GM15510 (cell line): ENCODE data around the gene RAD51B.

Experiments used
- POLR2A ChIP-seq: IDR thresholded peaks from 3 replicates; pipeline ENCODE4 v1.6.1; 2011; ENCODE audit warnings: borderline replicate concordance; ENCODE audit not compliant: insufficient read length; ENCODE audit errors: extremely low read depth

The RAD51B gene

DNA sequence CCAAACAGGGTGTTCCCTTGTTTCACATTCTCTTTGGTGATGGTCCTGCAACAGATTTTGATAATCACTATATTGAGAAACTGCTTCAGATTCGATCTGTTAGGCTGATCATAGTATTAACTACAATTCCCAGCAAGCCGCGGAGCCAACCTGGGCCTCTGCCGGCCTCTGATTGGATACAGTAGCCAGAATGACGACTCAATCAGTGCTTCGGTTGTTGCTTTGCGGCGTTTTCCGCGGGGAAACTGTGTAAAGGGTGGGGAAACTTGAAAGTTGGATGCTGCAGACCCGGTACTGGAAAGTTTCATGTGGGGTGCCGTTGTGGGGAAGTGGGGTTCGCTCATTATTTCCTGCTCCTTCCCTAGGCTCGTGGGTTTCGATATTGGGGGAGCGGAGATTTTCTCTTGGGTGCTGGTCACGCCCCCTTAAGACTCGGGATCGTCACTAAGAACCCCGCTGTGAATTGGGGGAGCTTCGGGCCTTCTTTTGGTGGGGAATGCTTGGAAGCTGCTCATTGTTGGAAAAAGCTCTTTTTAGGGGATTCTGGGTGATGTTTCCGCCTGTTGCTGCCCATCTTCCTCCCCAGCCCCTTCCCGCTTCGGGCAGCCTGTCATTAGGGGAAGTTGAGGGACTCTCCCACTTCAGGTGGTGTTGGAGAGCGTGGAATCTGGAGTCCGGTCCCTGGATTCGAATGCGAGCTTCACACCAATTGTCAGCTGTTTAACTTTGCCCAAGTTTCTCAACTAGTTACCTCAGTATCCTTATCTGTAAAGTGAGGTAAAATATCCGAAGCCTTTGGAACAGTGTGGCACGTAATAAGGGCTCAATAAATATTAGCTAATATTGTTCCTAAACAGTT is at the start of gene RAD51B:
RAD51B (plus strand) TSS at position 217 of the 859 bp plus-strand sequence.
- TF ChIP-seq POLR2A, result peak; percentile 44

DNA sequence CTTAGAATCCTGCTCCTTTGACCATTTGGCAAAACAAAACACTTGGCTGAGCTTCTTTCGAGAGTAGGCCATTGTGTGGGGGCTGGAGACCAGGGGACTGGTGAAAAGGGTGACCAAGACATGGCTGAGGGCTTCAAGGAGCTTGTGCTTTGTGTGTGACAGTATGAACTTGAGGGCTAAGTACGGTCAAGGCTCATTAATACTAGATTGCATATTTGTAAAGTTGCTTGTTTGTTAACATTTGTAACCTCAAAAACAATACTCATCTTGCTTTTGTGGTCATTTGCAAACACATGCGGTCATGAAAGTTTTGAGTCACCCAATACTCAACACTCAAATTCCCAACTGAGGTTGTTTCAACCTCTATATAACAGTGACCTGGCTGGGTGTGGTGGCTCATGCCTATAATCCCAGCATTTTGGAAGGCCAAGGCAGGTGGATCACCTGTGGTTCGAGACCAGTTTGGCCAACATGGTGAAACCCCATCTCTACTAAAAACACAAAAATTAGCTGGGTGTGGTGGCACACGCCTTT is 45.7 kb upstream of the RAD51B start:
- no peak for TF ChIP-seq POLR2A

DNA sequence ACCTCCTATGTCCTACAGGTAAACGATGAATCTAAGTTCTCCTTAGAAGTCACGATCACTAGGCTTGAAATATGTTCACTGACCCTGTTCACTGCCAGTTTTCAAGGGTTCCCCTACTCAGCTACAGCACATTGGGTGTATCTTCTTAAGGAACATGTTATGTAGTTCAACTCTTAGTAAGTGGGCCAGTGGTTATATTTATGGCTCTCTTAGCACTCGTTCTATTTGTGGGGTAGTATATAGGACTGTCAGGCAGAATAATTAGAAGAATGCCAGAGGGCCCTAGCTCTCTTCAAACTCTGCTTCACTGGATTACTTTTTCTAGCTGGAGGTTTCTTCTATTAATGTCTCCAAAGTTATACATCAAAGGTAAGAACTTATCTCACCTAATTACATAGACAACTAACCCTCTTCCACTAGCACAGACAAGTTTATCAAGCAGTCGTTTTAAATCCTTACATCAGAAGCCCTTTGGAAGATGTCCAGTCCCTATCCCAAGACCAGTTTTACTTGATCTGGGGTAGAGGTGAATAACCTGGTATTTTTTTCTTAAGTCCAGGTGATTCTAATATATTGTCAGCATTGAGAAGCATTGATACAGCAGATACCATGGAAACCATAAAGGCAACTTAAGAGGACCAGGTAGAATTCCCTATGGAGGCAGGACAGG is 42.8 kb upstream of the RAD51B start:
- TF ChIP-seq POLR2A, result no peak

DNA sequence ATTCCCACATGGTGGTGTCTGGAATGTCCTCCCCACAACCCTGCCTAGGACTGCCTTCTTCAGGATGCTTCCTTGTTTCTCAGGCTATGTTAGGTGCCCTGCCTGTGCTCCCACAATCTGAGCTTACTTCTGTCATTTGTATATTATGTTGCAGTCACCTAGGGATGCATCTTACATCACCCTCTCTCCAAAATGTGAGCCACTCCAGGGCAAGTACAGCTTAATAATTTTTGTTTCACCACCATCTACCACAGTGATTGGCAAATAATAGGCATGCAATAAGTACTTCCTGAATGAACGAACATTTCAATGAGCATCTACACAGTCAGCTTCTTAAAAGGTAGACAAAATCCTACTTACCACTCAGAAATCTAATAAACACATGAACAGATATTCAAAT is 40.8 kb upstream of the RAD51B start:
- no peak for TF ChIP-seq POLR2A

DNA sequence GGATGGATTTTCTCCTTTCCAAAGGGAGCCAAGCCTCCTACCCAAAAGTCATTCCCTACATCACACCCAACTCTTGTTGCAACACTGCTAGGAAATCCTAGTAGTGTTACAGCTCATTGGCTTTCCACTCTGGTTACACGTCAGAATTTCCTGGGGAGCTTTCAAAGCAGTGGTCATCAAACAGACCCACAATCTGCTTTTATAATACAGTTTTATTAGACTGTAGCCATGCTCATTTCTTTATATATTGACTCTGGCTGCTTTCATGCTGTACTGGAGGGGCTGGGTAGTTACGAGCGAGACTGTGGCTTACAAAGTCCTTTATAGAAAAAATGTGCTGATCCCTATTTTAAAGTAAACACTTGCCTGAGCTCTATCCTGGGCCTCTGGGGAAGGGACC is 37.5 kb upstream of the RAD51B start:
- no peak for TF ChIP-seq POLR2A

DNA sequence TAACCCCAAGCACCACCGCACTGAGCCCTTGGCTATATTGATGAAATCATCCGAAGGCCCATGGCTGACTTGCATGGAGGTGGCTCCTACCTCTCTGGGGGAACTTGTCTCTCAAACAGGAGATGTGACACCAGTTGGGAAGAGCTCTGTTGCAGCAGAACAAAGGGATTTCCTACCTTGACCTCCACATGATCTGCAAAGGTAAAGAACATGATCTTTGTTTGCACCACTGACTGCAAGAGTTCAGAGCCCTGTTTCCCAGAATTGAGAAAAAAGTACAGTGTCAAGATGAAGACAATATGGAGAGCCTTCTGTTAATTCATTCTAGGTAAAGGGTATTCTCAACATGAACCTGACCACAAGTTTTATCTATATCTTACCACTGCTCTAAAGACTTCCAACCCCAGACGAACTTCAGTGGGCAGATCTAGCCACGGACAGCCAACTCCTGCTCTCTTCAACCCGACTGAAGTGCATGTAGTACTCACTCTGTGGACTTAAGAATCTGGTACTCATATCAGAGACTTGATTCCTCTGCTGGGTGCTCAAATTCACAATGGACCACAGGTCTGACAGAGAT is 35.2 kb upstream of the RAD51B start:
- no peak for TF ChIP-seq POLR2A

DNA sequence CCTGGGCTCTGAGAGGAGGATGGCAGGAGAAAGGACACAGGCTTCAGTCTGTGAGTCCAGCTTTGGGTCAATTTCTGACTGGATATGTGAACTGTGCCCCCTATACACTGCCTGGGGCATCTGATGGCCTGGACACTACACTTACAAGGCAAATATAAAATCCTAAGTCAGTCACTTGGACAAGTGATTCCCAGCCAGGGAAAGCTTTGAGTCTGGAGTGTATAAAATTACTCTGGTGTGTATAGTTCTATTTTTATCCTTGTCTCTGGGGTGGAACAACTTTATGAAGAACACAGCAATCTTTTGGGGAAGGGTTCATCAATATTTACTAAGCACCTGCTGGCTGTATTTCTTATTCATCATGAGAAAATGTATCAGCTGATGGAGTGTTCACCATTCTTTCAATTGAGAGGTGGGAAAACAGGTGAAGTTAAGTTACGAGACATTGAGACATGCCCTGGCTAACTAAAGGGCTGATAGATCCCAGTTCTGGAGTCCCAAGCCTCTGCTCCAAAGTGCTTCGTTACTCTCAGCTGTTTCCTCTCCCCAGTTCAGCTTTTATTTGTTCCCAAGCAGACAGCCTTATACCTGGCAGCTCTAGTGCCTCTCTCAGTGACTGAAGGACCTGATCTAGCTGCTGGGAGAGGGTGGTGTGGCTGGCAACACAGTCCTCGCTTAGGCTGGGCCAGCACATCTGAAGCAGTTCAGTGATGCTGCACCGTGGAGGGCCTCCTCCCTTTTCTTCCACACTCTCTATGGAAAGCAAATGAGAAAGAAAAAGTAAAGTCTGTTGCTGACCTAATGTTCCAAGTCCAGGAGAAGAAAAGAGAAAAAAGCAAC is 34.1 kb upstream of the RAD51B start:
- TF ChIP-seq POLR2A, result no peak

DNA sequence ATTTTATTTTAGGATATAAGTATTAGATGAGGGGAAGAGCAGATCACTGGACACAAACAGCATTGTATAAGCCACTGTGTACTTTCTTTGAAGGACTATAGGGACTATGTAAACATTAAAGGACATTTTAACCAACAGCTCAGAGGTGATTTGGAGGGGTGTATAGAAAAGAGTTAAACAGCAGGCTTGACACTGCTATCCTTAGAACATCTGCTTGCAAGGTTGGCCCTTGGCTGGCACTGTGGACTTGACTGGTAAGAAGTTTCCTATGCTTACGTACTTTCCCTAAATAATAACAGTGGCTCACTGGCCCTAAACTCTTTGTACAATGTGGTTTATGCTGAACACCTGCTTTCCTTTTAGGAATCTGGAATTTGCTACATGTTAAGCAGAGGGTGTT is 31.9 kb upstream of the RAD51B start:
- no peak for TF ChIP-seq POLR2A

DNA sequence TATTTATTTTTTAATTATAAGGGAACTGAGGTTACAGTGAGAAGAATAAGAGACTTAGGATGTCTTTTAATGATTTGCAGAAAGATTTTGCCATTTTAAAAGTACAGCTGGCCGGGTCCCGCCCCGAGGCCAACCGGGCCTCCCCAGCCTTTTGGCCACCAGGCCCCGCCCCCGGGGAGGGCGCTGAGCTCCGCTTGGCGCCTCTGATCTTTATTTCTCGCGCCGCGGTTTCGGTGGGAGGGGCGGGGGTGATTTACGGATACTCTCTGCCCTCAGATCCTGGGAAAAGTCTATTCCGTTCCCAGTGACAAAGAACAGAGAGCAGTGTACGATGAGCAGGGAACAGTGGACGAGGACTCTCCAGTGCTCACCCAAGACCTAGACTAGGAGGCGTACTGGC is 20.8 kb upstream of the RAD51B start:
- TF ChIP-seq POLR2A, result no peak

DNA sequence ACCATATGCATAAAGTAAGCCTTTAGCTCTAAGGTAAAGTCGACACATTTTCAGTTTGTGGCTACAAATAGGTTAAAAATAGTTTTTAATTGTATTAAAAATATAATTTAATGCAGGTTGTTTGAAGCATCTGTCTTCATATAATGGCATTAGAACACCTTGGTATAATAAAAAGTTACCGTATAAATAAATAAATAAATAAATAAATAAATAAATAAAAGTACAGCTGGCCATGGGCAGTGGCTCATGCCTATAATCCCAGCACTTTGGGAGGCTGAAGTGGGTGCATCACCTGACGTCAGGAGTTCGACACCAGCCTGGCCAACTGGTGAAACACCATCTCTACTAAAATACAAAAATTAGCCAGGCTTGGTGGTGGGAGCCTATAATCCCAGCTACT is 18.8 kb upstream of the RAD51B start:
- TF ChIP-seq POLR2A, result no peak

DNA sequence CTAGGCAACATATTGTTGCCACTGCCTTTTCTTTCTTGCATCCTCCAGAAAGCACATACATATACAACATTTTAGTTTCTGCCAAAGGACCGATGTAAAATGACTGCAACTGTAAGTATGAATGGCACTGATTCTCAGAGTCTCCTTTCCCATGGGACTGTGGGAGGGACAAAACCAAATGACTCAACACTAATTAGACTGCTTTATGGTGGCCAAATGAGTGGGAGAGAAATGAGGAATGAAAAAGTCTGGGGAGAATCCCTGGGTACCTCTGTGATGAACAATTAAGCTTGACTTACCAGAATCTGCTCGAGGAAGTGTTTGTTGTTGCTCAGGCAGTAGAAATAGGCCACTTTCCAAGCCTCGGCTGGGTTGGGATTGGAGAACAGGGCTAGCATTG is 13.3 kb upstream of the RAD51B start:
- no peak for TF ChIP-seq POLR2A

DNA sequence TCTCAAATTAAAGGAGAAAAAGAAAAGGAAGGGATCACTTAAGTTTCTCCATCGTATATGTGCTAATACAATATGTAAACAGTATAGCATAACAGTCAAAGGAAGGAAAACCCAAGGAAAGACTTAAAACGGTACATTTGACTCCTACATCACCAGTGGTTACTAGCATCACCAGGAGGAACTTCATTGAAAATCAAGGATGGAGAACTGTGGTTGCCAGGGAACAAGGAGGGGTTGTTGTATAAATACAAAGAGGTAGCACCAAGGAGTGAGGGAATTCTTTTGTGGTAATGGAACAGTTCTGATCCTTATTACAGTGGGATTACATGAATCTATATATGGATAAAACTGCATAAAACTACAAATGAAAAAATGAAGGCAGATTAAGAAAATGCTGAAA is 4.8 kb upstream of the RAD51B start:
- TF ChIP-seq POLR2A, result no peak

DNA sequence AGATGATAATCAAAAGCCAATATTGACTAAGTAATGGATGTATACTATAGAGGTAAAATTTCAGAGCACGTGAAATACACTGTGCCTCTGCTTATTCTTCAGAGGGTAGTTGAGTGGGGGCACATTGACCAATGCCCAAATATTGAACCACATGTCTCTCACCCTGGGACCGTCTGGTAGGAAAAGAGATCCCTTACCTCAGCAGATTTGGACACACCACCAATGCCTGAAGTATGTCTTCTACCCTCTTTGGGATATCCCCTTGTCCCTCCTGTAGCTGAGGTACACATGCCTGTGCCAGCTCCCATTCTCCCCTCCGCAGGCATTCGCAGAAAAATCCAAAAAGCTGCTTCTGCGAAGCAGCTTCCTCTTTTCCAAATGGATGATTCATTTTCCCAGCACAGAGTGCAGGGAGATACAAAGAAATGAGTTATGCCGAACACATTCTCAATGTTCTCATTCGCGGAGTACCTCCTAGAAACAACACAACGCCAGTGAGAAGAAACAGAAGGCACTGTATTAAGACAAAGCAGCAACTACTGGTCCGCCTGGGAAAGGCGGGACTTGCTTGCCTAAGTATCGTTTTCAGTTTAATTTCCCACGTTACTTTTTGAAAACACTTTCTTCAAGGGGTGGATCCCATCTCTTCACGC is 3.9 kb upstream of the RAD51B start:
- TF ChIP-seq POLR2A, result no peak

DNA sequence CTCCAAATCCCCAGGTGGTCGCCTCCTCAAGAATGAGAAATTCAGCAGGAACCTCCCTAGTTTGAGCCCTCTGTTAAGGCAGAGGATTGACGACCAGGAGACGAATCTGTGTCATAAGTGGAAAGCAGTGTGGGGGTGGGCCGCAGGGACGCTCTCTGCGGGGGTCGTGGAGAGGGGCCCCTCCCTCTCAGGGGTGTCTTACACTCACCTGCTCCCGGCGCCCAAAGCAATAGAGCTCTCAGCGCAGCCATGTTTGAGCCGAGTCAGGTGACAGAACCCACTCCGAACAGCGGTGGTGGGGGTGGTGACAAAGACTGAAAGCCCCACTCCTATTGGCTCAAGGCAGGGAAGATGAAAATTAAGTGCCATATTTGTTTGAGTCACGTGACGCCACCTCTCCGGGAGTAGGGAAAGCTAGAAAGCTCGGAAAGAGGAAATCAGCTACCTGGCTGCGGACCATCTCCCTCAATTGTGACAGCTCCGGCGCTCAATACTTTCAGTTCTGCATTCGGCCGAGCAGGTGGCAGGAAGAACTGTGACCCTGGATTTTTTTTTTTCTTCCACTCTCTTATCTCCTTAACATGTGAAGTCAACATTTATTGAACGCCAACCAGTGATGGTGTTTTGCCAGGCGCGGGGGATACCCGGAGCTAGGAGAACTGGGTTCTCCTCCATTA is 3.1 kb upstream of the RAD51B start, which contains the start of gene ZFYVE26:
ZFYVE26 (minus strand) TSS at position 265 of the 677 bp plus-strand sequence. CDS start 627 bp downstream, outside the sequence.
- TF ChIP-seq POLR2A, result peak; percentile 62

DNA sequence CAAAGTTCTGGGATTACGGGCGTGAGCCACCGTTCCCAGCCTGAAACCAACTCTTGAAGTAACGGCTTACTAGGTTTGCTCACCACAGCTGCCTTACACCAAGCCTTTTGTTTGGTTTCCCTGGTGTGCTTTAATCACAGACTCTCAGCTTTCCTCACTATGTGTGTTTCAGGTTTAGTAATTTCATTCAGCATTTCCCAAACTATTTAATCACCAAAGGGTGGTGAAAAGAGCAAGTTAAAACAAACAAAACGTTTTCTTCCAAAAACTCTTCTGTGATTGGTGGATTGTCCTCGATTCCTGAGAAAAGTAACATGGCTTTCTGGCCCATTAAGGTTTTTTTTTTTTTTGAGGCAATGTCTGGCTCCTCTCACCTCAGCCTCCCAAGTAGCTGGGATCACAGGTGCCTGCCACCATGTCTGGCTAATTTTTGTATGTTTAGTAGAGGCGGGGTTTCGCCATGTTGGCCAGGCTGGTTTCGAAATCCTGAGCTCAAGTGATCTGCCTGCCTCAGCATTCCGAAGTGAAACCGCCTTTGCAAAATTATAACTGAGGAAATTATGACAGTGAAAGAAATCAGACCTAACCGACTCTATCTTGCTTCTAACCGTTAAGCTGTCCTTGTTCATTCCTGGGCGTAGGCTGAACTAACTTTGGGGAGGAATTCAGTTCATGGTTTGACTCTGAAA is 1.7 kb upstream of the RAD51B start:
- no peak for TF ChIP-seq POLR2A
